SK-N-SH (cell line): ENCODE measurements around the gene CHRM5. TPM values are rescaled to one million over a fixed set of nuclear protein-coding genes. Genes with fewer than 3 reads are reported as not detected.

Source experiments
- CTCF ChIA-PET: fragments of 300-600, 350-600 bp; formaldehyde crosslinking; extraction: SDS; loops from one replicate; lab custom pipeline; 2021; lab: Yijun Ruan, JAX
- POLR2A ChIA-PET: fragments of 350-600 bp; sonication (Branson Sonifier 250); formaldehyde crosslinking; extraction: SDS; loops from one replicate; lab custom pipeline; 2020; ENCODE audit warnings: antibody characterized with exemption, inconsistent platforms; lab: Yijun Ruan, JAX
- DNase-seq: peaks from one replicate; pipeline ENCODE4 v3.0.0; 2012
- H2AFZ ChIP-seq: fragments of 200-600 bp; sonication (generic); 2 replicates; pipeline ENCODE4 v1.8.1; 2016; ENCODE audit warnings: antibody characterized with exemption, mild to moderate bottlenecking, low read depth
- H3F3A ChIP-seq: fragments of 200-600 bp; sonication (generic); replicated peaks from 2 replicates; pipeline ENCODE3; 2016; ENCODE audit warnings: antibody characterized with exemption, mild to moderate bottlenecking; ENCODE audit not compliant: insufficient read depth
- H3K27ac ChIP-seq, 2 experiments: fragments of 200-500 bp in 1 of 2; fragments of 200-600 bp in 1 of 2; sonication (Bioruptor generic) in 1 of 2; sonication (generic), shearing (Covaris generic) in 1 of 2; 2 replicates each; pipeline versions ENCODE4 v1.5.1 to v1.6.1; 2014 to 2016; ENCODE audit warnings: low read depth in 2 of 2, inconsistent platforms in 1 of 2, low read length in 1 of 2, mild to moderate bottlenecking in 1 of 2, mixed read lengths in 1 of 2
- H3K27me3 ChIP-seq: fragments of 200-600 bp; sonication (generic), shearing (Covaris generic); 2 replicates; pipeline ENCODE4 v1.6.1; 2016; ENCODE audit warnings: mixed run types; ENCODE audit not compliant: insufficient read depth
- H3K36me3 ChIP-seq, 2 experiments: fragments of 200-500 bp in 1 of 2; fragments of 200-600 bp in 1 of 2; sonication (Bioruptor generic) in 1 of 2; sonication (generic) in 1 of 2; replicated peaks in 1 of 2; 2 replicates each; pipeline versions ENCODE3 to v1.5.1; 2014 to 2016; ENCODE audit warnings: low read length in 1 of 2, mild to moderate bottlenecking in 1 of 2; ENCODE audit not compliant: insufficient read depth in 2 of 2, control insufficient read depth in 1 of 2
- H3K4me1 ChIP-seq, 2 experiments: fragments of 200-500 bp in 1 of 2; fragments of 200-600 bp in 1 of 2; sonication (Bioruptor generic) in 1 of 2; sonication (generic), shearing (Covaris generic) in 1 of 2; 2 replicates each; pipeline versions ENCODE4 v1.5.1 to v1.6.1; 2014 to 2016; ENCODE audit warnings: low read depth in 1 of 2, low read length in 1 of 2, mixed run types in 1 of 2; ENCODE audit not compliant: insufficient read depth in 2 of 2, control insufficient read depth in 1 of 2
- H3K4me2 ChIP-seq: fragments of 200-600 bp; sonication (generic), shearing (Covaris generic); 2 replicates; pipeline ENCODE4 v1.6.1; 2017; ENCODE audit warnings: mixed run types
- H3K4me3 ChIP-seq, 2 experiments: fragments of 200-500 bp in 1 of 2; fragments of 200-600 bp in 1 of 2; sonication (Bioruptor generic) in 1 of 2; sonication (generic), shearing (Covaris generic) in 1 of 2; 2 replicates each; pipeline versions ENCODE4 v1.5.1 to v1.8.1; 2014 to 2016; ENCODE audit warnings: low read depth in 2 of 2, inconsistent platforms in 1 of 2, low read length in 1 of 2, mild to moderate bottlenecking in 1 of 2, mixed read lengths in 1 of 2, moderate library complexity in 1 of 2
- H3K79me2 ChIP-seq: fragments of 200-600 bp; sonication (generic); 2 replicates; pipeline ENCODE4 v1.8.1; 2017; ENCODE audit warnings: mild to moderate bottlenecking; ENCODE audit not compliant: insufficient read depth
- H3K9ac ChIP-seq: fragments of 200-600 bp; sonication (generic); 2 replicates; pipeline ENCODE4 v1.6.1; 2017; ENCODE audit warnings: mixed run types
- H3K9me2 ChIP-seq: fragments of 200-600 bp; sonication (generic); 2 replicates; pipeline ENCODE4 v1.6.1; 2017; ENCODE audit warnings: mixed run types
- H3K9me3 ChIP-seq: fragments of 200-600 bp; sonication (generic); 2 replicates; pipeline ENCODE4 v1.6.1; 2017; ENCODE audit warnings: mixed run types, mild to moderate bottlenecking, moderate library complexity
- H4K20me1 ChIP-seq: fragments of 200-600 bp; sonication (generic); 2 replicates; pipeline ENCODE4 v1.6.1; 2017; ENCODE audit warnings: mild to moderate bottlenecking, mixed run types; ENCODE audit not compliant: insufficient read depth
- CHD2 ChIP-seq: fragments of 150-350 bp; IDR thresholded peaks from 2 replicates; pipeline ENCODE4 v1.6.1; 2018; ENCODE audit warnings: low read length; ENCODE audit not compliant: partially characterized antibody
- ELF1 ChIP-seq: IDR thresholded peaks from 2 replicates; pipeline ENCODE4 v1.4.0; 2012
- EZH2phosphoT487 ChIP-seq: fragments of 200-600 bp; sonication (generic); IDR thresholded peaks from 2 replicates; pipeline ENCODE4 v1.6.1; 2017; ENCODE audit warnings: low read depth, mixed run types, mild to moderate bottlenecking, antibody characterized with exemption, moderate library complexity, borderline replicate concordance
- GABPA ChIP-seq: IDR thresholded peaks from 2 replicates; pipeline ENCODE4 v1.4.0; 2012; ENCODE audit warnings: low read depth, mild to moderate bottlenecking
- JUND ChIP-seq: IDR thresholded peaks from 2 replicates; pipeline ENCODE4 v1.4.0; 2012
- MEF2A ChIP-seq: IDR thresholded peaks from 2 replicates; pipeline ENCODE4 v1.4.0; 2012; ENCODE audit warnings: low read depth, borderline replicate concordance
- NFIC ChIP-seq: IDR thresholded peaks from 2 replicates; pipeline ENCODE4 v1.4.0; 2012; ENCODE audit warnings: borderline replicate concordance
- POLR2AphosphoS5 ChIP-seq: IDR thresholded peaks from 2 replicates; pipeline ENCODE4 v1.6.1; 2012; ENCODE audit warnings: low read depth, low read length
- RXRA ChIP-seq: IDR thresholded peaks from 2 replicates; pipeline ENCODE4 v1.4.0; 2012; ENCODE audit warnings: low read depth, mild to moderate bottlenecking, borderline replicate concordance
- TAF1 ChIP-seq: IDR thresholded peaks from 2 replicates; pipeline ENCODE4 v1.6.1; 2012; ENCODE audit warnings: low read depth, mild to moderate bottlenecking, low read length, moderate library complexity, borderline replicate concordance
- WGBS: methylation state at CpG from one replicate; pipeline ENCODE4 v1.1.6; 2017; ENCODE audit warnings: low lambda C conversion rate; 5-methylcytosine and 5-hydroxymethylcytosine counted together
- polyA plus RNA-seq, 3 experiments: library from polyadenylated mRNA; depleted of rRNA; stranded (reverse); fragments of >200 nt; gene quantifications; 2 replicates each; pipeline ENCODE4 v1.2.3, GENCODE V29; 2012
- TF ChIP-seq, protein P1 (sequence below): IDR thresholded peaks from 2 replicates; pipeline ENCODE4 v1.4.0; 2012; ENCODE audit warnings: low read depth
- TF ChIP-seq, protein P2 (sequence below): IDR thresholded peaks from 2 replicates; pipeline ENCODE4 v1.4.0; 2012; ENCODE audit warnings: low read depth, borderline replicate concordance
- TF ChIP-seq, protein P3 (sequence below): IDR thresholded peaks from 2 replicates; pipeline ENCODE4 v1.4.0; 2012; ENCODE audit warnings: low read depth, borderline replicate concordance
- TF ChIP-seq, protein P4 (sequence below): fragments of 150-350 bp; IDR thresholded peaks from 2 replicates; pipeline ENCODE4 v1.6.1; 2017; ENCODE audit warnings: antibody characterized with exemption, low read length, low read depth, borderline replicate concordance
- TF ChIP-seq, protein P5 (sequence below): fragments of 150-350 bp; IDR thresholded peaks from 2 replicates; pipeline ENCODE4 v1.6.1; 2016; ENCODE audit warnings: mild to moderate bottlenecking, low read depth, low read length
- TF ChIP-seq, protein P6 (sequence below): fragments of 200-600 bp; sonication (generic); IDR thresholded peaks from 2 replicates; pipeline ENCODE4 v1.6.1; 2017; ENCODE audit warnings: antibody characterized with exemption, mild to moderate bottlenecking, moderate library complexity

The CHRM5 gene
- polyA plus RNA-seq, 1 of the 3 experiments (the other 2 are of a cell fraction), result 0.03 TPM

DNA sequence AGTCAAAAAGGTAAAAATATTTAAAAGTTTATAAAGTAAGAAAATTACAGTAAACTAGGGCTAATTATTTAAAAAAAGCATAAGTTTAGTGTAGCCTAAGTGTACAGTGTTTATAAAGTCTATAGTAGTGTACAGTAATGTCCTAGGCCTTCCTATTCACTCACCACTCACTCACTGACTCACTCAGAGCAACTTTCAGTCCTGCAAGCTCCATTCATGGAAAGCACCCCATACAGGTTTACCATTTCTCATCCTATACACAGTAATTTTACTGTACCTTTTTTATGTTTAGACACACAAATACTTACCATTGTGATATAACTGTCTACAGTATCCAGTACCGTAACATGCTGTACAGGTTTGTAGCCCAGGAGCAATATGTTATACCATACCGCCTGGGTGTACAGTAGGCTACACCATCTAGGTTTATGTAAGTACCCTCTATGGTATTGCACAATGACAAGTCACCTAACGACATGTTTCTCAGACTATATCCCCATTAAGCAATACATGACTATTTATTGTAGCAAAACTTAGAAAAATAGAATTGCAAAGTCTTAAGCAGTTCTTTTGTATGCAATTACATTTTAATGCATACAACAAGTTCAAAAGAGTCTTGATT is 51.2 kb downstream of the CHRM5 start:
- POLR2A ChIA-PET, result interaction anchor here (0.7 kb wide), 1 partner anchor 23 kb away, joined by 3 read pairs; no protein-coding TSS in a partner anchor
- WGBS, result 90% methylated on average over 3 of the region's 3 CpGs
- Histone ChIP-seq H3K9ac (no peak overlapping the region), H3K79me2 (no peaks in the 10 kb centered on the region), H3K36me3 (no peaks in the 10 kb centered on the region), H4K20me1 (no peaks in the 10 kb centered on the region), H3K9me2 (no peaks in the 10 kb centered on the region), H3K9me3 (no peaks in the 10 kb centered on the region), H3K27me3 (no peaks in the 10 kb centered on the region), H3K4me3 (no peak overlapping the region), H3K4me1 (no peaks in the 10 kb centered on the region; a peak in 1 of 4 replicates), H3F3A (no peaks in the 10 kb centered on the region), H2AFZ (no peak overlapping the region), H3K4me2 (no peak overlapping the region), H3K27ac (no peak overlapping the region)
- DNase-seq, result no peak
- CTCF ChIA-PET, result interaction anchor here (1.0 kb wide), 1 partner anchor 8 kb away, joined by 3 read pairs; no protein-coding TSS in a partner anchor
- TF ChIP-seq, protein P1, sequence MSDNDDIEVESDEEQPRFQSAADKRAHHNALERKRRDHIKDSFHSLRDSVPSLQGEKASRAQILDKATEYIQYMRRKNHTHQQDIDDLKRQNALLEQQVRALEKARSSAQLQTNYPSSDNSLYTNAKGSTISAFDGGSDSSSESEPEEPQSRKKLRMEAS, result no peak
- TF ChIP-seq CHD2 (no peak), POLR2AphosphoS5 (no peak), NFIC (no peak), RXRA (no peak), EZH2phosphoT487 (no peak), JUND (no peak), ELF1 (no peak), TAF1 (no peak), MEF2A (no peak), GABPA (no peak)
- TF ChIP-seq, protein P2, sequence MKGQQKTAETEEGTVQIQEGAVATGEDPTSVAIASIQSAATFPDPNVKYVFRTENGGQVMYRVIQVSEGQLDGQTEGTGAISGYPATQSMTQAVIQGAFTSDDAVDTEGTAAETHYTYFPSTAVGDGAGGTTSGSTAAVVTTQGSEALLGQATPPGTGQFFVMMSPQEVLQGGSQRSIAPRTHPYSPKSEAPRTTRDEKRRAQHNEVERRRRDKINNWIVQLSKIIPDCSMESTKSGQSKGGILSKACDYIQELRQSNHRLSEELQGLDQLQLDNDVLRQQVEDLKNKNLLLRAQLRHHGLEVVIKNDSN, result no peak
- TF ChIP-seq, protein P3, sequence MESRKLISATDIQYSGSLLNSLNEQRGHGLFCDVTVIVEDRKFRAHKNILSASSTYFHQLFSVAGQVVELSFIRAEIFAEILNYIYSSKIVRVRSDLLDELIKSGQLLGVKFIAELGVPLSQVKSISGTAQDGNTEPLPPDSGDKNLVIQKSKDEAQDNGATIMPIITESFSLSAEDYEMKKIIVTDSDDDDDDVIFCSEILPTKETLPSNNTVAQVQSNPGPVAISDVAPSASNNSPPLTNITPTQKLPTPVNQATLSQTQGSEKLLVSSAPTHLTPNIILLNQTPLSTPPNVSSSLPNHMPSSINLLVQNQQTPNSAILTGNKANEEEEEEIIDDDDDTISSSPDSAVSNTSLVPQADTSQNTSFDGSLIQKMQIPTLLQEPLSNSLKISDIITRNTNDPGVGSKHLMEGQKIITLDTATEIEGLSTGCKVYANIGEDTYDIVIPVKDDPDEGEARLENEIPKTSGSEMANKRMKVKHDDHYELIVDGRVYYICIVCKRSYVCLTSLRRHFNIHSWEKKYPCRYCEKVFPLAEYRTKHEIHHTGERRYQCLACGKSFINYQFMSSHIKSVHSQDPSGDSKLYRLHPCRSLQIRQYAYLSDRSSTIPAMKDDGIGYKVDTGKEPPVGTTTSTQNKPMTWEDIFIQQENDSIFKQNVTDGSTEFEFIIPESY, result no peak
- TF ChIP-seq, protein P4, sequence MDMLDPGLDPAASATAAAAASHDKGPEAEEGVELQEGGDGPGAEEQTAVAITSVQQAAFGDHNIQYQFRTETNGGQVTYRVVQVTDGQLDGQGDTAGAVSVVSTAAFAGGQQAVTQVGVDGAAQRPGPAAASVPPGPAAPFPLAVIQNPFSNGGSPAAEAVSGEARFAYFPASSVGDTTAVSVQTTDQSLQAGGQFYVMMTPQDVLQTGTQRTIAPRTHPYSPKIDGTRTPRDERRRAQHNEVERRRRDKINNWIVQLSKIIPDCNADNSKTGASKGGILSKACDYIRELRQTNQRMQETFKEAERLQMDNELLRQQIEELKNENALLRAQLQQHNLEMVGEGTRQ, result no peak
- TF ChIP-seq, protein P5, sequence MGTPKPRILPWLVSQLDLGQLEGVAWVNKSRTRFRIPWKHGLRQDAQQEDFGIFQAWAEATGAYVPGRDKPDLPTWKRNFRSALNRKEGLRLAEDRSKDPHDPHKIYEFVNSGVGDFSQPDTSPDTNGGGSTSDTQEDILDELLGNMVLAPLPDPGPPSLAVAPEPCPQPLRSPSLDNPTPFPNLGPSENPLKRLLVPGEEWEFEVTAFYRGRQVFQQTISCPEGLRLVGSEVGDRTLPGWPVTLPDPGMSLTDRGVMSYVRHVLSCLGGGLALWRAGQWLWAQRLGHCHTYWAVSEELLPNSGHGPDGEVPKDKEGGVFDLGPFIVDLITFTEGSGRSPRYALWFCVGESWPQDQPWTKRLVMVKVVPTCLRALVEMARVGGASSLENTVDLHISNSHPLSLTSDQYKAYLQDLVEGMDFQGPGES, result no peak
- TF ChIP-seq, protein P6, sequence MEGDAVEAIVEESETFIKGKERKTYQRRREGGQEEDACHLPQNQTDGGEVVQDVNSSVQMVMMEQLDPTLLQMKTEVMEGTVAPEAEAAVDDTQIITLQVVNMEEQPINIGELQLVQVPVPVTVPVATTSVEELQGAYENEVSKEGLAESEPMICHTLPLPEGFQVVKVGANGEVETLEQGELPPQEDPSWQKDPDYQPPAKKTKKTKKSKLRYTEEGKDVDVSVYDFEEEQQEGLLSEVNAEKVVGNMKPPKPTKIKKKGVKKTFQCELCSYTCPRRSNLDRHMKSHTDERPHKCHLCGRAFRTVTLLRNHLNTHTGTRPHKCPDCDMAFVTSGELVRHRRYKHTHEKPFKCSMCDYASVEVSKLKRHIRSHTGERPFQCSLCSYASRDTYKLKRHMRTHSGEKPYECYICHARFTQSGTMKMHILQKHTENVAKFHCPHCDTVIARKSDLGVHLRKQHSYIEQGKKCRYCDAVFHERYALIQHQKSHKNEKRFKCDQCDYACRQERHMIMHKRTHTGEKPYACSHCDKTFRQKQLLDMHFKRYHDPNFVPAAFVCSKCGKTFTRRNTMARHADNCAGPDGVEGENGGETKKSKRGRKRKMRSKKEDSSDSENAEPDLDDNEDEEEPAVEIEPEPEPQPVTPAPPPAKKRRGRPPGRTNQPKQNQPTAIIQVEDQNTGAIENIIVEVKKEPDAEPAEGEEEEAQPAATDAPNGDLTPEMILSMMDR, result no peak
